Esophagus squamous epithelium (tissue), 4 donors: ENCODE data around the gene BAIAP3.

Experiments
- POLR2A ChIP-seq, 4 donors: fragments of 450-650 bp; IDR thresholded peaks; one replicate each; pipeline ENCODE4 v1.6.1; 2017; ENCODE audit warnings: antibody characterized with exemption in 4 of 4, mild to moderate bottlenecking in 4 of 4, moderate library complexity in 3 of 4
- TF ChIP-seq, protein P1 (sequence below), 6 experiments: fragments of 450-650 bp in 4 of 6; fragments of 200-600 bp in 2 of 6; sonication (generic) in 2 of 6; IDR thresholded peaks; one replicate each; pipeline ENCODE4 v1.5.1; 2016 to 2019; ENCODE audit warnings: antibody characterized with exemption in 6 of 6, mild to moderate bottlenecking in 4 of 6, moderate library complexity in 4 of 6

DNA sequence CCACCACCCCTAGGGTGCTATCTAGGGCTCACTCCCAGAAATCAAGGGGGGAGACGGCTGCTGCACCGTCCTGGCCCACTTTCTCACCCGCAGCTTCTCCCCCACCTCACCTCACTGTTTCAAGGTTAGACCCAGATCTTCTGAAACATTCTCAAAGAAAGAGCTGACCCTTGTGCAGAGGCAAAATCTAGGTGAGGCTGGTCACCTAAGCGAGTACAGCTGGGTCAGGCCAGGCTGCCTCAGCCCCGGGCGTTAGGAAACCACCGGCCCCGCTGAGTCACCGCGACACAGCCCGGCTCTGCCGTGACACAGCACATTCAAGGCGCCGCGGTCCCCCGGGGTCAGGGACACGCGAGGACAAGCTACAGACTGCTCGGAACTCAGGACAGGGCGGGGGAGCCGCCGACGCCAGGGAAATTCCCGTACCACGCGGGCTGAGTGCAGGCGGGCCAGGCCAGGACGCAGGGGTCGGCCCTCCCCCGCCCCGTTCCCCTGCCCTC, 45.4 kb downstream of the BAIAP3 start:
- TF ChIP-seq POLR2A (IDR thresholded peaks at IDR 0.05), result no peak
- TF ChIP-seq, protein P1, sequence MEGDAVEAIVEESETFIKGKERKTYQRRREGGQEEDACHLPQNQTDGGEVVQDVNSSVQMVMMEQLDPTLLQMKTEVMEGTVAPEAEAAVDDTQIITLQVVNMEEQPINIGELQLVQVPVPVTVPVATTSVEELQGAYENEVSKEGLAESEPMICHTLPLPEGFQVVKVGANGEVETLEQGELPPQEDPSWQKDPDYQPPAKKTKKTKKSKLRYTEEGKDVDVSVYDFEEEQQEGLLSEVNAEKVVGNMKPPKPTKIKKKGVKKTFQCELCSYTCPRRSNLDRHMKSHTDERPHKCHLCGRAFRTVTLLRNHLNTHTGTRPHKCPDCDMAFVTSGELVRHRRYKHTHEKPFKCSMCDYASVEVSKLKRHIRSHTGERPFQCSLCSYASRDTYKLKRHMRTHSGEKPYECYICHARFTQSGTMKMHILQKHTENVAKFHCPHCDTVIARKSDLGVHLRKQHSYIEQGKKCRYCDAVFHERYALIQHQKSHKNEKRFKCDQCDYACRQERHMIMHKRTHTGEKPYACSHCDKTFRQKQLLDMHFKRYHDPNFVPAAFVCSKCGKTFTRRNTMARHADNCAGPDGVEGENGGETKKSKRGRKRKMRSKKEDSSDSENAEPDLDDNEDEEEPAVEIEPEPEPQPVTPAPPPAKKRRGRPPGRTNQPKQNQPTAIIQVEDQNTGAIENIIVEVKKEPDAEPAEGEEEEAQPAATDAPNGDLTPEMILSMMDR (IDR thresholded peaks at IDR 0.05), result no peak
